Activated CD4-positive, alpha-beta T cell treated with anti-CD3 and anti-CD28 coated beads, Interleukin-2, Interleukin-4, amounts not matched to agents 100 ng/mL and 50 ng/mL, durations not matched to agents 16 hours and 8 hours (primary cell): Measurements from ENCODE around the gene SH2D4B.

Experiments used
- DNase-seq: peaks from one replicate; pipeline ENCODE4 v3.0.0-alpha.2; 2020; ENCODE audit warnings: low spot score

The SH2D4B gene

GRCh38 chr10:80537736-80538480 lies at the start of gene SH2D4B:
Gene SH2D4B, plus strand, starts transcription at chr10:80537902. Its CDS starts 430 bp downstream, at chr10:80538332.
- DNase-seq: no peak

GRCh38 chr10:80488539-80489066 lies 49.1 kb upstream of the SH2D4B start:
- DNase-seq: no peak

GRCh38 chr10:80489371-80490112 lies 48.2 kb upstream of the SH2D4B start:
- DNase-seq: no peak

GRCh38 chr10:80491251-80492102 lies 46.2 kb upstream of the SH2D4B start:
- no peak for DNase-seq

- no peak for DNase-seq
Observed at GRCh38 chr10:80492848-80493521, 44.7 kb upstream of the SH2D4B start.

- DNase-seq: peak; percentile 42
Observed at GRCh38 chr10:80493522-80494051, 44.1 kb upstream of the SH2D4B start.

- no peak for DNase-seq
Observed at GRCh38 chr10:80496555-80497172, 41.0 kb upstream of the SH2D4B start.

- no peak for DNase-seq
Observed at GRCh38 chr10:80497187-80498077, 40.3 kb upstream of the SH2D4B start.

- no peak for DNase-seq
Observed at GRCh38 chr10:80498078-80498832, 39.4 kb upstream of the SH2D4B start.

- peak; percentile 81 for DNase-seq
Observed at GRCh38 chr10:80498833-80499741, 38.6 kb upstream of the SH2D4B start.

- no peak for DNase-seq
Observed at GRCh38 chr10:80500572-80501380, 36.9 kb upstream of the SH2D4B start.

GRCh38 chr10:80501381-80501912 lies 36.3 kb upstream of the SH2D4B start:
- no peak for DNase-seq

- no peak for DNase-seq
Observed at GRCh38 chr10:80501913-80502521, 35.7 kb upstream of the SH2D4B start.

GRCh38 chr10:80502621-80503583 lies 34.8 kb upstream of the SH2D4B start:
- DNase-seq: no peak

- no peak for DNase-seq
Observed at GRCh38 chr10:80503584-80504157, 34.0 kb upstream of the SH2D4B start.
